Urinary bladder (tissue), 4 donors: ENCODE results near the gene CEACAM21. TPM values are rescaled to one million over a fixed set of nuclear protein-coding genes. Genes with fewer than 3 reads are reported as not detected.

ENCODE experiments used
- DNase-seq: peaks from one replicate; pipeline ENCODE4 v3.0.0-alpha.2; 2015; ENCODE audit errors: extremely low spot score
- H3K27ac ChIP-seq: one replicate; pipeline ENCODE4 v1.5.1; 2013; ENCODE audit warnings: low read depth, mild to moderate bottlenecking, moderate library complexity
- H3K36me3 ChIP-seq: one replicate; pipeline ENCODE4 v1.6.1; 2013; ENCODE audit warnings: mild to moderate bottlenecking, moderate library complexity; ENCODE audit not compliant: insufficient read depth
- H3K4me1 ChIP-seq: one replicate; pipeline ENCODE4 v1.6.1; 2013; ENCODE audit warnings: mild to moderate bottlenecking, moderate library complexity; ENCODE audit not compliant: insufficient read depth
- H3K4me3 ChIP-seq: one replicate; pipeline ENCODE4 v1.5.1; 2013; ENCODE audit warnings: low read depth, low read length
- WGBS: extraction: QIAGEN DNeasy Blood & Tissue Kit; methylation state at CpG from one replicate; pipeline ENCODE4 v1.1.7; 2013; 5-methylcytosine and 5-hydroxymethylcytosine counted together
- polyA plus RNA-seq: library from polyadenylated mRNA; stranded (reverse); fragments of 200-250 nt; gene quantifications from one replicate; pipeline ENCODE4 v1.2.3, GENCODE V29; 2013
- total RNA-seq: library from RNA; depleted of rRNA; stranded (reverse); fragments of >200 nt; gene quantifications from one replicate; pipeline ENCODE4 v1.2.3, GENCODE V29; 2014
- donor health status: healthy with polysubstance abuse.
- donor health status: healthy.

The CEACAM21 gene
- total and polyA plus RNA-seq, 2 donors, result 0.90 to 2.1 TPM

DNA sequence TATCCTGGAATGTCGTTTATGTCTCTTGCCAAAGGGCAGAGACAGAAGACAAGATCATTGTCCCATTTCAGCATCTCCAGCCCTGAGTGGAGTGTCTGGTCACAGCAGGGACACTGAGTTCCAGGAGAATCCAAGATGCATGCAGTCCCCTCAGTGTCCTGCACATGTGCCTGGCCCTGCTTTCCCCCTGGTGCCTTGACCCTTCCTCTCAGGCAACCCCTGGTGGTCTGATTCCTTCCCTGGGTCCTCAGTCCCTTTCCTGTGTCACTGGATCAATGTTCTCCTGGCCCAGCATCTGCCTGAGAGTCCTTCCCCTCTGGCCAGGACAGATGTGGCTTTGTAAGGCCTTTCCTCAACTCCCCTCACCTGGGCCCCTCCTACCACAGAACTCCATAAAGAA is 9.0 kb downstream of the CEACAM21 start:
- DNase-seq, result no peak
- WGBS, result 79% methylated on average over 1 of the region's 1 CpG

DNA sequence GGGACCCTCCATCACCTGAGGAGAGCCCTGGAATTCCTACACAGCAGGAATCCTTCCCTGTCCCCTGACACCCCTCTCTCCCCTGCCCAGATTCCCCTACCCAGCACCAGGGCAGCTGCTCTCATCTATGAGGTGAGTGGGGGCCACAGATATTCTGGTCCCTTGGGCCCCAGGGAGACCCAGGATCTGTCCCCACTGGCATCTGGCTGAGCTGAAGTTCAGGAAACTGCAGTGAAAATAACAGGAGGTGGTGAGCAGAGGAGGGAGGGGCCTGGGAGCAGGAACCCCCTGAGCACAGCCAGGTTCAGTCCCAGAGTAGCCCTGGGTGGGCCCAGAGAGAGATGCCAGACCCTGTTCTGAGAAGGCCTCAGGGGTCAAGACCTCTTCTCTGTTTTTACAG is 10.1 kb downstream of the CEACAM21 start:
- Histone ChIP-seq H3K36me3 (no peaks in the 10 kb centered on the region), H3K27ac (no peak overlapping the region), H3K4me3 (no peak overlapping the region), H3K4me1 (no peaks in the 10 kb centered on the region)
- DNase-seq, result no peak

More for the DNA sequence above, 9.0 kb downstream of the CEACAM21 start:
- Histone ChIP-seq H3K4me1 (no peaks in the 10 kb centered on the region), H3K4me3 (no peak overlapping the region), H3K27ac (no peak overlapping the region), H3K36me3 (no peaks in the 10 kb centered on the region)

GRCh38 chr19:41587101-41587837 is 11.3 kb downstream of the CEACAM21 start:
- no peak overlapping the region for H3K27ac ChIP-seq
- no peak overlapping the region for H3K4me3 ChIP-seq
- DNase-seq, result no peak
- 66% methylated on average over 9 of the region's 9 CpGs for WGBS
- H3K4me1 ChIP-seq, result no peaks in the 10 kb centered on the region
- no peaks in the 10 kb centered on the region for H3K36me3 ChIP-seq

GRCh38 chr19:41587838-41588210 is 11.9 kb downstream of the CEACAM21 start:
- Histone ChIP-seq H3K36me3 (no peaks in the 10 kb centered on the region), H3K4me1 (no peaks in the 10 kb centered on the region), H3K4me3 (no peak overlapping the region), H3K27ac (no peak overlapping the region)
- 65% methylated on average over 4 of the region's 4 CpGs for WGBS
- DNase-seq, result no peak

GRCh38 chr19:41588497-41589209 is 12.7 kb downstream of the CEACAM21 start:
- H3K36me3 ChIP-seq, result no peaks in the 10 kb centered on the region
- WGBS, result 27% methylated on average over 6 of the region's 6 CpGs
- DNase-seq, result no peak

DNA sequence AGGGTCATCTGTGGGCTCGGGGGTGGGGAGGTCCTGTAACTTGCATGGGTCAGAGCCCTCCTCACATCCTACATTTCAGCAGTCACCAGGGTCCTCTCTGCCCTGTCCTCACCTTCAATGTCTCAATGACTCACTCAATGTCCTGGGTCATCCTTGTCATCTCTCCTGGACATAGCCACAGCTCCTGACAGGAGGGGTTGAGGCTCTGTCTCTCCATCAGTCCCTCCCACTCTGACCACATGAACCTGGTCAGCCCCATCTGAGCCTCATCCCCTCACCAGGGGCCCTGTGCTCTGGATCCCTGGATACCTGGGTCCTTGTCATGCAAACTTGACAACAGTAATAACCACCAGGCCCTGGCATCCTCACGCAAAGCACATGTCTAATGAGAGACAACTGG is 13.4 kb downstream of the CEACAM21 start:
- H3K4me3 ChIP-seq, result no peak overlapping the region
- 54% methylated on average over 2 of the region's 2 CpGs for WGBS
- H3K4me1 ChIP-seq, result no peaks in the 10 kb centered on the region
- DNase-seq, result no peak
- no peaks in the 10 kb centered on the region for H3K36me3 ChIP-seq
- no peak overlapping the region for H3K27ac ChIP-seq

More at GRCh38 chr19:41588497-41589209, 12.7 kb downstream of the CEACAM21 start:
- H3K27ac ChIP-seq, result no peak overlapping the region
- H3K4me3 ChIP-seq, result no peak overlapping the region
- H3K4me1 ChIP-seq, result no peaks in the 10 kb centered on the region

GRCh38 chr19:41590936-41591335 is 15.0 kb downstream of the CEACAM21 start:
- Histone ChIP-seq H3K4me1 (no peaks in the 10 kb centered on the region), H3K4me3 (no peak overlapping the region), H3K27ac (no peak overlapping the region), H3K36me3 (no peaks in the 10 kb centered on the region)
- DNase-seq, result no peak

DNA sequence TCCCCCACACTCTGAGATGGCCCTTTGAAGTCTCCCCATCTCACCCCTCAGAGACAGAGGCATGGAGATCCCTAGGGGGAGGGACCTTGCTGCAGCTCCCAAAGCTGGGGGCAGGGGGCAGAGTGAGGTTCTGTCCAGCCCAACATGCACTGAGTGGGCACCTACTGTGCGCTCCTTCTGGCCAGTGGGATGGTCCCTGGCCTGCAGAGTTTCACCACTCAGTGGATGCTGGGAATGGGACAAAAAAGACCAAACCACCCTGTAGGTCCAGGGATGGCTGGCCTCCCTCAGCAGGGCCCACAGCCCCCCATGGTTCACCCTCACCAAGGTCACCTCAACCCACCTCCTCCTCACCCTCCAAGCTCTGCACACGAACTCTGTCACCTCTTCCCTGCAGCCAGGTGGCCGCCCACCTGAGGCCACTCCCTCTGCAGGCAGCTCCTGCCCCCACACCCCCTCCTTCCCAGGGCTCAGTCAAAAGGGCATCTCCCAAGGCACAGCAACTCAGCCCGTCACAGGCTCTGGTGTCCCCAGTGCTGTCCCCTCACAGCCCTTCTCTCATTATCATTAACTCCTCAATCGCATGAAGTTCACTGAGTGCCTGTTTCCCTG is 16.1 kb downstream of the CEACAM21 start:
- no peak overlapping the region for H3K27ac ChIP-seq
- DNase-seq, result no peak
- 46% methylated on average over 5 of the region's 5 CpGs for WGBS

GRCh38 chr19:41595258-41595889 is 19.4 kb downstream of the CEACAM21 start:
- no peak overlapping the region for H3K4me3 ChIP-seq
- no peak overlapping the region for H3K27ac ChIP-seq
- WGBS, result 26% methylated on average over 4 of the region's 4 CpGs
- no peaks in the 10 kb centered on the region for H3K4me1 ChIP-seq
- no peak for DNase-seq
- H3K36me3 ChIP-seq, result no peaks in the 10 kb centered on the region

More for the DNA sequence above, 16.1 kb downstream of the CEACAM21 start:
- Histone ChIP-seq H3K4me3 (no peak overlapping the region), H3K36me3 (no peaks in the 10 kb centered on the region), H3K4me1 (no peaks in the 10 kb centered on the region)

DNA sequence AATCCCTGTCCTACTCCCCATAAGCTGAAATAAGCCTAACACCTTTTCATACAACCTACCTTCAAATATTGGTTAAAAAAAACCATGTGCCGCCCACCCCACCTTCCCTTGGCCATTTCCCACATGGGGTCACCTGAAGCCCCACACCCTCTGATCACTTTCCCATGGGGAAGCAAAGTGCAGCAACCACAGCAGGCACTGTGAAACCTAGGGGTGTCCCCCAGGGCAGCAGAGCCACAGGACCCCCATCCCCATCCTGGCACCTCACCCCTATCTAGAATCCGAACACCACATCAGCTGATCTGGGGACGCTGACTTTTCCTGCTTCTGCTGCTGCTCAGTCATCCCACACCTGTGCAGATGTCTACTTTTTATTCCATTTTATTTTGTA is 19.9 kb downstream of the CEACAM21 start:
- no peak for DNase-seq
- Histone ChIP-seq H3K4me1 (no peaks in the 10 kb centered on the region), H3K27ac (no peak overlapping the region), H3K4me3 (no peak overlapping the region), H3K36me3 (no peaks in the 10 kb centered on the region)
- WGBS, result 39% methylated on average over 3 of the region's 3 CpGs

- WGBS, result 8% methylated on average over 10 of the region's 10 CpGs
- H3K27ac ChIP-seq, result no peak overlapping the region
- H3K4me1 ChIP-seq, result no peaks in the 10 kb centered on the region
- DNase-seq, result no peak
- no peaks in the 10 kb centered on the region for H3K36me3 ChIP-seq
- H3K4me3 ChIP-seq, result no peak overlapping the region
Measured at GRCh38 chr19:41597600-41598041, 21.7 kb downstream of the CEACAM21 start.

- Histone ChIP-seq H3K4me3 (no peak overlapping the region), H3K4me1 (no peaks in the 10 kb centered on the region), H3K27ac (no peak overlapping the region), H3K36me3 (no peaks in the 10 kb centered on the region)
- WGBS, result 27% methylated on average over 6 of the region's 6 CpGs
- DNase-seq, result no peak
Measured at GRCh38 chr19:41599175-41599966, 23.4 kb downstream of the CEACAM21 start.

DNA sequence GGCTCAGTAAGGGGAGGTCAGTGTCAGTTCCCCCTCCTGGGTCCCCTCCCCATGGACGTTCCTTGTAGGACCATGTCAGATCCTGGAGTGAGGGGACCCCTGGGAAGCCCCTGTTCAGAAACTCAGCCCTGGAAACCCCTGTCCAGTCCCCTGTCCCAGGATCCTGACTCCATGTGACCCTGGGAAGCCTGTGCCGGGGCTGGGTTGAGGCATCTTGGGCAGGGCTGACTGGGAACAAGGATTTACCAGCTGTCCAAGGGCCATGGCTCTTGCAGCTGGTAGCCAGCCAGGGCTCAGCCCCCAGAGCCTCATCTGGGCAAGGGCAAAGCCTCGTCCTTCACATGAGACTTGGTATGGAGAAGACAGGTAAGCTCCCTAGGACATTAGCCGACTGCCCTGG is 25.8 kb downstream of the CEACAM21 start:
- WGBS, result 51% methylated on average over 4 of the region's 4 CpGs
- no peak overlapping the region for H3K27ac ChIP-seq
- no peaks in the 10 kb centered on the region for H3K4me1 ChIP-seq

More for the DNA sequence above, 25.8 kb downstream of the CEACAM21 start:
- no peak for DNase-seq
- Histone ChIP-seq H3K36me3 (no peaks in the 10 kb centered on the region), H3K4me3 (no peak overlapping the region)
